ENCODE data around the gene MYO7B. TPM values are rescaled to one million over a fixed set of nuclear protein-coding genes. Genes with fewer than 3 reads are reported as not detected.

Gene MYO7B
- total RNA-seq, 1 experiment from 2014 or later: 0.05 TPM

DNA sequence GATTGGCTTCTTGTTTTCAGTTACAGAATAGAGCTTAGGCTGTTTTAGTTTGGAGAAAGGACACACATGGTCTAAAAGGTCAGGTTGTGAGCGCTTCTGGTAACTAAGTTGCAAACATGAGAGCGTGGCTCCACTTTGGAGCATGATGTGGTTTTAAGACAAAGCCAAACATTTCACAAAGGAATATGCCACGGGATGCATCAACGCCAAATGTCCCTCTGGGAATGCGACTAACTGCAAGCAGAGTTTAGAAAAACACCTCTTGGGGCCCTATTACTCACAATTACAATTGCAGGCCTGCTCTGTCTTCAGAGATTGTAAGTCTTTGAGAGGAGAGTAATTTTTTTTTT, 25.4 kb downstream of the MYO7B start:
- BruUV-seq (replicated peaks): no TSS peak

DNA sequence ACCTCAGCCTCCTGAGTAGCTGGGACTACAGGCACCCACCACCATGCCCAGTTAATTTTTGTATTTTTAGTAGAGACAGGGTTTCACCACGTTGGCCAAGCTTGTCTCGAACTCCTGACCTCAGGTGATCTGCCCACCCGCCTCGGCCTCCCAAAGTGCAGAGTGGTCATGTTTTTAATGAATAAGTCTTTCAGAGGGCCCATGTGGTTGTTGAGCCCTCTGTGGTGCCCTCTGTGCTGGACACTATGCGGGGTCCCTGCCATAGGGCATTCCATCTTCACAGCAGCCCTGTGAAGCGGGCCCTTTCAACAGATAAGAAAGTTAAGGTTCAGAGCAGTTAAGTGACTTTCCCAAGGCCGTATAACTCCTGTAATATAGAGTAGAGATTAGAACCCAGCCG, 25.9 kb downstream of the MYO7B start:
- TF ChIP-seq, protein P1, sequence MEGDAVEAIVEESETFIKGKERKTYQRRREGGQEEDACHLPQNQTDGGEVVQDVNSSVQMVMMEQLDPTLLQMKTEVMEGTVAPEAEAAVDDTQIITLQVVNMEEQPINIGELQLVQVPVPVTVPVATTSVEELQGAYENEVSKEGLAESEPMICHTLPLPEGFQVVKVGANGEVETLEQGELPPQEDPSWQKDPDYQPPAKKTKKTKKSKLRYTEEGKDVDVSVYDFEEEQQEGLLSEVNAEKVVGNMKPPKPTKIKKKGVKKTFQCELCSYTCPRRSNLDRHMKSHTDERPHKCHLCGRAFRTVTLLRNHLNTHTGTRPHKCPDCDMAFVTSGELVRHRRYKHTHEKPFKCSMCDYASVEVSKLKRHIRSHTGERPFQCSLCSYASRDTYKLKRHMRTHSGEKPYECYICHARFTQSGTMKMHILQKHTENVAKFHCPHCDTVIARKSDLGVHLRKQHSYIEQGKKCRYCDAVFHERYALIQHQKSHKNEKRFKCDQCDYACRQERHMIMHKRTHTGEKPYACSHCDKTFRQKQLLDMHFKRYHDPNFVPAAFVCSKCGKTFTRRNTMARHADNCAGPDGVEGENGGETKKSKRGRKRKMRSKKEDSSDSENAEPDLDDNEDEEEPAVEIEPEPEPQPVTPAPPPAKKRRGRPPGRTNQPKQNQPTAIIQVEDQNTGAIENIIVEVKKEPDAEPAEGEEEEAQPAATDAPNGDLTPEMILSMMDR (IDR thresholded peaks at IDR 0.05; ENCODE audit: unreplicated experiment): no peak
- no TSS peak for BruUV-seq (replicated peaks)
- Mint-ChIP-seq H3K4me1 (ENCODE audit: low read depth, unreplicated experiment) (no peaks in the 10 kb centered on the region), H3K4me3 (ENCODE audit: low read depth, unreplicated experiment) (no peak overlapping the region), H3K9me3 (ENCODE audit: low read depth, unreplicated experiment) (no peaks in the 10 kb centered on the region), H3K27me3 (ENCODE audit: unreplicated experiment) (peaks cover 59% of the 10 kb centered on the region), H3K36me3 (ENCODE audit: insufficient read depth, unreplicated experiment) (no peaks in the 10 kb centered on the region), H3K27ac (ENCODE audit: unreplicated experiment) (no peak overlapping the region)
- CTCF ChIA-PET: no interaction called here
- no peak for DNase-seq
- intact Hi-C loops (cut with micrococcal nuclease; ENCODE audit: unreplicated experiment): no loop called here

More for the DNA sequence above, 25.4 kb downstream of the MYO7B start:
- no peaks in the 10 kb centered on the region for H3K4me1 Mint-ChIP-seq (ENCODE audit: low read depth, unreplicated experiment)
- CTCF ChIA-PET: no interaction called here
- no peak for DNase-seq
- no peak overlapping the region for H3K27ac Mint-ChIP-seq (ENCODE audit: unreplicated experiment)
- H3K36me3 Mint-ChIP-seq (ENCODE audit: insufficient read depth, unreplicated experiment): no peaks in the 10 kb centered on the region
- intact Hi-C loops (cut with micrococcal nuclease; ENCODE audit: unreplicated experiment): no loop called here
- H3K4me3 Mint-ChIP-seq (ENCODE audit: low read depth, unreplicated experiment): no peak overlapping the region
- H3K27me3 Mint-ChIP-seq (ENCODE audit: unreplicated experiment): peaks cover 64% of the 10 kb centered on the region
- TF ChIP-seq, protein P1 (IDR thresholded peaks at IDR 0.05; ENCODE audit: unreplicated experiment): no peak
- H3K9me3 Mint-ChIP-seq (ENCODE audit: low read depth, unreplicated experiment): no peaks in the 10 kb centered on the region

DNA sequence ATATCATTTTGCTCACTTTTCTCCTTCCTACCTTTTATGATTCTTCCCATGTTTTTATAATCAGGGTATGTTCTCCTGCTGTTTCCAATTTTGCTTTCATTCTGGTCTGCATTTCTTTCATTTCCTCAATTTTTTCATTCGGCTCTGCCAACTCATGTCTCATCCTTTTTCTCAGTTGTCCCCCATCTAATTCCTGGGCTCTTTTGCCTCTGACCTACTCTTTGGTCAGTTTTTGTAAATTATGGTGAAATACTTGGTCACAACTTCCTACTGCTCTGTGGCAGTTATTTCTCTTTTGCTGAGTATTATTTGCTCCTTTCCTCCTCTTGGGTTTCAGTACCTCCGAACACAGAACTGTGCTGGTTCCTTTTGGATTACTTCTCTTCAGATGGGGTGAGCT, 27.5 kb downstream of the MYO7B start:
- H3K9me3 Mint-ChIP-seq (ENCODE audit: low read depth, unreplicated experiment): no peaks in the 10 kb centered on the region
- H3K27me3 Mint-ChIP-seq (ENCODE audit: unreplicated experiment): peaks cover 44% of the 10 kb centered on the region
- CTCF ChIA-PET: interaction anchor here (1.7 kb wide), 1 partner anchor 29 kb away, joined by 4 read pairs; no protein-coding TSS in a partner anchor
- no peaks in the 10 kb centered on the region for H3K36me3 Mint-ChIP-seq (ENCODE audit: insufficient read depth, unreplicated experiment)
- BruUV-seq (replicated peaks): no TSS peak
- TF ChIP-seq, protein P1 (IDR thresholded peaks at IDR 0.05; ENCODE audit: unreplicated experiment): no peak
- H3K4me3 Mint-ChIP-seq (ENCODE audit: low read depth, unreplicated experiment): no peak overlapping the region
- no peaks in the 10 kb centered on the region for H3K4me1 Mint-ChIP-seq (ENCODE audit: low read depth, unreplicated experiment)
- intact Hi-C loops (cut with micrococcal nuclease; ENCODE audit: unreplicated experiment): no loop called here
- no peak for DNase-seq
- H3K27ac Mint-ChIP-seq (ENCODE audit: unreplicated experiment): no peak overlapping the region

DNA sequence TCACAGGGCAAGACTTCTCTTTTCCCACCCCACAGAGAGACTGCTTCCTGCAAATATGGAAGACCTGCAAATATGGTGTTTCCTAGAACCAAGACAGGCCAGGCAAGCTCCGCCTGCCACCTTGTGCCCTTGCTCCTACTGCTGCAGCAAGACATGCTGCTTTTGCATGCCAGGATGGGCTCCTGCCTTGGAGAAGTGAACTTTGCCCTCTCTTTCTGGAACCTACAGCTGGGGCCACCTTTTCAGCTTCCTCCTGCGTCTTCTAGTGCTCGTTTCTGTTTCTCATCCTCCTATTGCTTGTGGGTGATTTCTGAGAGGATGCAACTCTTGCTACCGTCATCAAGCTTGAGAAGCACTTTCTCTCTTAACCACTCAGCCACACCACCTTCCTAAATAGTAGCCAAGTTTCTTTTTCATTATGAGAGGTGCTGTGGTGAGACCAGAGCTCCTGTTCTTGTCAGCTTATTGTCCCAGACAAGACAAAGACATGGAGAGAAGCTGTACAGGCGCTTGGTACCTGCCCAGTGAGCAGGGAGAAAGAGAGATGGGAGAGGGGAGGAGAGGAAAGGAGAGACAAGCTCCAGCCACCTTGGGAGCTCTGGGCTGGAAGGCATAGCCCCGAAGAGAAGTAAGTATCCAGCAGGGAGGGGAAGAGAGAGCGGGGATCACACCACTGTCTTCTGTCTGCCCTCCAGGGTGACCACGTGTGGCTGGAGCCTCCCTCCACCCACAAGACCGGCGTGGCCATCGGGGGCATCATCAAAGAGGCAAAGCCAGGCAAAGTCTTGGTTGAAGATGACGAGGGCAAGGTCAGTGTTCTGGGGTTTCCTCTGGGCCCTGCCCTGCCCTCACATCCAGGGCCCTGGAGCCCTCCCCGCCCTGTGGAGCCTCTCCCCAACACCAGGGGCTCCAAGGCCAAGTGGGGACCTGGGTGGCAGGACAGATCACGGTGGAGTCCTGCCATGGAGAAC, 28.3 kb downstream of the MYO7B start:
- TF ChIP-seq, protein P1 (IDR thresholded peaks at IDR 0.05; ENCODE audit: unreplicated experiment): no peak
- no peak for DNase-seq
- peaks cover 40% of the 10 kb centered on the region for H3K27me3 Mint-ChIP-seq (ENCODE audit: unreplicated experiment)
- H3K9me3 Mint-ChIP-seq (ENCODE audit: low read depth, unreplicated experiment): no peaks in the 10 kb centered on the region
- no peaks in the 10 kb centered on the region for H3K36me3 Mint-ChIP-seq (ENCODE audit: insufficient read depth, unreplicated experiment)
- H3K27ac Mint-ChIP-seq (ENCODE audit: unreplicated experiment): no peak overlapping the region
- intact Hi-C loops (cut with micrococcal nuclease; ENCODE audit: unreplicated experiment): no loop called here
- no peaks in the 10 kb centered on the region for H3K4me1 Mint-ChIP-seq (ENCODE audit: low read depth, unreplicated experiment)
- CTCF ChIA-PET: interaction anchor here (1.7 kb wide), 1 partner anchor 28 kb away, joined by 4 read pairs; no protein-coding TSS in a partner anchor
- no TSS peak for BruUV-seq (replicated peaks)
- no peak overlapping the region for H3K4me3 Mint-ChIP-seq (ENCODE audit: low read depth, unreplicated experiment)

Data from Calu3 (cell line).